Measurements from ENCODE around the gene KCTD3. TPM values are rescaled to one million over a fixed set of nuclear protein-coding genes. Genes with fewer than 3 reads are reported as not detected.

The KCTD3 gene
- total and polyA plus RNA-seq, 2 donors from 2014 or later: 20.3 to 41.6 TPM

DNA sequence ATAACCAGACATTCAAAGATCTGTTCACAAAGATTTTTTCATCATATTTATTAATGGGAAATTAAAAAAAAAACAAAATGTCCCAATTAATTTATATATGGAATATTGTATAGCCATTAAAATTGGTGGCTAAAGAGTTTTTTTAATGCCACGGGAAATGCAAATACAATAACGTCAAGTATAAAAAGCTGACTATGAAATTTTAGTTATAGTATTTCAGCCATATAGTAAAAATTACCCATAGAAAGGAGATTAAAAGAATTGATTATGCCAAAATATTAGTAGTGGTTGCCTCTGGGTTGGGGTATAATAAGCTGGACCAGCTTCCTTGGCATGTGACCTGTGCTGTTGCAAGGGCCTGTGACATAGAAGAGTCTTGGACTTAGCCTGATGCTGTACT lies 78.8 kb downstream of the KCTD3 start:
- TF ChIP-seq, protein P1, sequence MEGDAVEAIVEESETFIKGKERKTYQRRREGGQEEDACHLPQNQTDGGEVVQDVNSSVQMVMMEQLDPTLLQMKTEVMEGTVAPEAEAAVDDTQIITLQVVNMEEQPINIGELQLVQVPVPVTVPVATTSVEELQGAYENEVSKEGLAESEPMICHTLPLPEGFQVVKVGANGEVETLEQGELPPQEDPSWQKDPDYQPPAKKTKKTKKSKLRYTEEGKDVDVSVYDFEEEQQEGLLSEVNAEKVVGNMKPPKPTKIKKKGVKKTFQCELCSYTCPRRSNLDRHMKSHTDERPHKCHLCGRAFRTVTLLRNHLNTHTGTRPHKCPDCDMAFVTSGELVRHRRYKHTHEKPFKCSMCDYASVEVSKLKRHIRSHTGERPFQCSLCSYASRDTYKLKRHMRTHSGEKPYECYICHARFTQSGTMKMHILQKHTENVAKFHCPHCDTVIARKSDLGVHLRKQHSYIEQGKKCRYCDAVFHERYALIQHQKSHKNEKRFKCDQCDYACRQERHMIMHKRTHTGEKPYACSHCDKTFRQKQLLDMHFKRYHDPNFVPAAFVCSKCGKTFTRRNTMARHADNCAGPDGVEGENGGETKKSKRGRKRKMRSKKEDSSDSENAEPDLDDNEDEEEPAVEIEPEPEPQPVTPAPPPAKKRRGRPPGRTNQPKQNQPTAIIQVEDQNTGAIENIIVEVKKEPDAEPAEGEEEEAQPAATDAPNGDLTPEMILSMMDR (IDR thresholded peaks at IDR 0.05; ENCODE audit: borderline replicate concordance, extremely low read depth, insufficient read depth): no peak
- Histone ChIP-seq H3K4me1 (ENCODE audit: control insufficient read depth in 2 of 3, insufficient read depth in 2 of 3, low read depth in 1 of 3, low read length in 3 of 3) (no peaks in the 10 kb centered on the region), H3K27ac (ENCODE audit: low read depth in 2 of 2, low read length in 2 of 2) (no peak overlapping the region), H3K27me3 (ENCODE audit: control insufficient read depth, insufficient read depth, low read length) (no peaks in the 10 kb centered on the region), H3K9me3 (ENCODE audit: control insufficient read depth in 2 of 3, insufficient read depth in 1 of 3, low read length in 3 of 3) (no peaks in the 10 kb centered on the region), H3K36me3 (ENCODE audit: control insufficient read depth in 2 of 3, insufficient read depth in 3 of 3, low read length in 3 of 3) (no peaks in the 10 kb centered on the region), H3K4me3 (ENCODE audit: low read length in 3 of 3) (no peak overlapping the region), H3K9ac (ENCODE audit: low read length in 3 of 3) (no peak overlapping the region)
- DNase-seq: no peak
- intact Hi-C loops (cut with DNase I): no loop called here
- no peak for FAIRE-seq

DNA sequence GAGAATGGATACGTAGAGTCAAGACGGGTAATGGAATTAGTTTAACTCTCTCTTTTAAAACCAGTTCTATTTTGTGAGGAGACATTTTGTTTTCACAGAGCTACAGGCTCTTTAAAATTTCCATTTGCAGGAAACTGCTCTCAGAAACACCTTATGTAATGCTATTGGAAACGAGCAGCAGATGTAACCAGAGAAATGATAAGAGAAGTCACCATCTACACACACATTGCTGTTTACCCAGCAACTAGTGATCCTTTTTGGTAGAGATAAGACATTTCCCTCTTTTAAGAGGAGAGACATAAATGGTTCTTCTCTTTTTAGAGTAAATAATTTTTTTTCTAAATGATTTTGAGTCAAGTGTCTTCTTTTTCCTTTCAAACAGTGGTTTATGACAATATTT lies 80.6 kb downstream of the KCTD3 start:
- H3K27ac ChIP-seq (ENCODE audit: low read depth in 2 of 2, low read length in 2 of 2): no peak overlapping the region
- H3K36me3 ChIP-seq (ENCODE audit: control insufficient read depth in 2 of 3, insufficient read depth in 3 of 3, low read length in 3 of 3): no peaks in the 10 kb centered on the region
- intact Hi-C loops (cut with DNase I): no loop called here
- DNase-seq (no peak), FAIRE-seq (no peak)
- H3K27me3 ChIP-seq (ENCODE audit: control insufficient read depth, insufficient read depth, low read length): no peaks in the 10 kb centered on the region
- TF ChIP-seq, protein P1 (IDR thresholded peaks at IDR 0.05; ENCODE audit: borderline replicate concordance, extremely low read depth, insufficient read depth): no peak
- no peak overlapping the region for H3K9ac ChIP-seq (ENCODE audit: low read length in 3 of 3)
- H3K4me3 ChIP-seq (ENCODE audit: low read length in 3 of 3): no peak overlapping the region
- no peaks in the 10 kb centered on the region for H3K9me3 ChIP-seq (ENCODE audit: control insufficient read depth in 2 of 3, insufficient read depth in 1 of 3, low read length in 3 of 3)
- H3K4me1 ChIP-seq (ENCODE audit: control insufficient read depth in 2 of 3, insufficient read depth in 2 of 3, low read depth in 1 of 3, low read length in 3 of 3): no peaks in the 10 kb centered on the region

DNA sequence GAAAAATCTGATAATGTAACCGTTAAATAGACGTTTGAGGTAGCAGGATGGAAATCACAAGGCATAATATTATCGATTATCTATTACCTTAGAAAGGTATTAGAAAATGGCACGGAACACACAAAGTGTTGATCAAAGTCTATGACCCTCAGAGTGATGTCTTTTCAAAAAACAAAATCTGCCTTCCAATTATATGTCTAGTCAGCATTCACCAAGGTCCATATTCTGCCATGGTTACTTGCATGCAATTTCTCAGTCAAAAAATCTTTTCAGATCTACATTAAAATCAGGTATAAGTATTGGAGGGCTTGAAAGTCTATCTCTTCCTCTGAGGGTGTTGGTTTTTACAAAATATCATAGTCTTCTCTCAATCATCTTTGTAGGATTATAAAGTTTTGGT lies 81.9 kb downstream of the KCTD3 start:
- no peak overlapping the region for H3K9ac ChIP-seq (ENCODE audit: low read length in 3 of 3)
- no peaks in the 10 kb centered on the region for H3K36me3 ChIP-seq (ENCODE audit: control insufficient read depth in 2 of 3, insufficient read depth in 3 of 3, low read length in 3 of 3)
- H3K27me3 ChIP-seq (ENCODE audit: control insufficient read depth, insufficient read depth, low read length): no peaks in the 10 kb centered on the region
- FAIRE-seq: no peak
- H3K27ac ChIP-seq (ENCODE audit: low read depth in 2 of 2, low read length in 2 of 2): no peak overlapping the region
- H3K9me3 ChIP-seq (ENCODE audit: control insufficient read depth in 2 of 3, insufficient read depth in 1 of 3, low read length in 3 of 3): no peaks in the 10 kb centered on the region
- intact Hi-C loops (cut with DNase I): no loop called here
- no peaks in the 10 kb centered on the region for H3K4me1 ChIP-seq (ENCODE audit: control insufficient read depth in 2 of 3, insufficient read depth in 2 of 3, low read depth in 1 of 3, low read length in 3 of 3)
- H3K4me3 ChIP-seq (ENCODE audit: low read length in 3 of 3): no peak overlapping the region
- TF ChIP-seq, protein P1 (IDR thresholded peaks at IDR 0.05; ENCODE audit: borderline replicate concordance, extremely low read depth, insufficient read depth): no peak
- DNase-seq: no peak

DNA sequence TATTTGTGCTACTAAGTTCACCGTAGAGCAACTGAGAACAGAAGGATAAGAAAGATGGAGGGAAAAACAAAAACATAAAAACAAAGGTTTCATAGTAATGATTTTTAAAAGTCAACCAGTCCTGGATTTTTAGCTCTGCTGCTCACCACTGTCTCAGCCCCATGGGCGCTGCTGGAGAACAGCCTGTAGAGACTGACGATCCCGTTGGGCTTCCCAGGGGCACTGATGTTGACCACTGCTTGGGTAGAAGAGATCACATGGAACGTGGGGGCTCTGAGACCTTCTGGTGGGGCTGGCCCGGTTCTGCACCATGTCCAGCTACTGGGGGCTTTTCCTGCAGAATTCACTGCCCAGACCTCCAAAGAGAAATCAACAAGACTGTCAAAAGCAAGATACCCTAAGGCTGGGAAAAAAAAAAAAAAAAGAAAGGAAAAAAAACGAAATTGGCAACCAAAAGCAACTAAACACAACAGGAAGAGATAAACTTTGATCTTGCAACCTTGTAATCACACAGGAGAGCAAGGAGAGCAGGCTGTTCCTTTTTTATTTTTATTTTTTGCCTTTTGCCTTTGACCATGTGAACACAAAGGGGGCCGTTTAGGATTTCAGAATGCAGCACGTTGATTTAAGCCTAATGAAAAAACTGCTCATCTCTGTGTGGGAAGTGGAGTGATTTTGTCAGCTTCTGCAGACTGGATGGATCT lies 83.5 kb downstream of the KCTD3 start:
- Histone ChIP-seq H3K27ac (ENCODE audit: low read depth in 2 of 2, low read length in 2 of 2) (no peak overlapping the region), H3K36me3 (ENCODE audit: control insufficient read depth in 2 of 3, insufficient read depth in 3 of 3, low read length in 3 of 3) (no peaks in the 10 kb centered on the region), H3K9me3 (ENCODE audit: control insufficient read depth in 2 of 3, insufficient read depth in 1 of 3, low read length in 3 of 3) (no peaks in the 10 kb centered on the region), H3K4me1 (ENCODE audit: control insufficient read depth in 2 of 3, insufficient read depth in 2 of 3, low read depth in 1 of 3, low read length in 3 of 3) (no peaks in the 10 kb centered on the region), H3K27me3 (ENCODE audit: control insufficient read depth, insufficient read depth, low read length) (no peaks in the 10 kb centered on the region), H3K9ac (ENCODE audit: low read length in 3 of 3) (no peak overlapping the region), H3K4me3 (ENCODE audit: low read length in 3 of 3) (no peak overlapping the region)
- intact Hi-C loops (cut with DNase I): no loop called here
- DNase-seq: no peak
- no peak for FAIRE-seq
- TF ChIP-seq, protein P1 (IDR thresholded peaks at IDR 0.05; ENCODE audit: borderline replicate concordance, extremely low read depth, insufficient read depth): no peak

All from kidney (tissue), 14 donors.